Esophagus muscularis mucosa (tissue), 4 donors: ENCODE measurements around the gene MAFG. TPM values are rescaled to one million over a fixed set of nuclear protein-coding genes. Genes with fewer than 3 reads are reported as not detected.
"Not testable (repeated sequence)": the region's sequence is repeated elsewhere in the genome, so short reads cannot be mapped to it uniquely, and the experiment has no call there.

Experiments used
- DNase-seq: peaks from one replicate; pipeline ENCODE4 v3.0.0-alpha.2; 2017; ENCODE audit errors: extremely low spot score
- H3K27ac ChIP-seq, 4 donors: fragments of 200-600 bp; sonication (generic); replicated peaks in 1 of 4; 1 replicate in 3 of 4; 2 replicates in 1 of 4; pipeline ENCODE4 v1.5.1; 2016 to 2019; ENCODE audit warnings: mild to moderate bottlenecking in 1 of 4
- H3K27me3 ChIP-seq, 4 donors: fragments of 200-600 bp; sonication (generic); one replicate each; pipeline versions ENCODE4 v1.5.1 to v1.6.0; 2016 to 2019
- H3K36me3 ChIP-seq, 4 donors: fragments of 200-600 bp; sonication (generic); one replicate each; pipeline ENCODE4 v1.5.1; 2016 to 2019
- H3K4me1 ChIP-seq, 4 donors: fragments of 200-600 bp; sonication (generic); one replicate each; pipeline ENCODE4 v1.5.1; 2016 to 2019
- H3K4me3 ChIP-seq, 4 donors: fragments of 200-600 bp; sonication (generic); 1 replicate in 2 of 4; 2 replicates in 2 of 4; pipeline ENCODE4 v1.5.1; 2016 to 2019; ENCODE audit warnings: mild to moderate bottlenecking in 4 of 4, moderate library complexity in 1 of 4
- H3K9me3 ChIP-seq, 4 donors: fragments of 200-600 bp; sonication (generic); 1 replicate in 3 of 4; 2 replicates in 1 of 4; pipeline ENCODE4 v1.5.1; 2016 to 2019
- EP300 ChIP-seq: sonication (generic); formaldehyde crosslinking; IDR thresholded peaks from one replicate; pipeline ENCODE4 v1.6.1; 2017; ENCODE audit warnings: antibody characterized with exemption
- POLR2A ChIP-seq: fragments of 450-650 bp; IDR thresholded peaks from one replicate; pipeline ENCODE4 v1.6.1; 2017; ENCODE audit warnings: antibody characterized with exemption, moderate library complexity, mild to moderate bottlenecking, low read depth
- POLR2AphosphoS5 ChIP-seq, 2 donors: sonication (generic); formaldehyde crosslinking; IDR thresholded peaks; one replicate each; pipeline ENCODE4 v1.6.1; 2017; ENCODE audit warnings: antibody characterized with exemption in 2 of 2
- WGBS: methylation state at CpG from one replicate; pipeline ENCODE4 v1.1.5; 2018; 5-methylcytosine and 5-hydroxymethylcytosine counted together
- intact Hi-C: fragments of 100-400 bp; cut with DNase I; formaldehyde crosslinking; loops from one replicate; pipeline ENCODE4 v1.15.1; 2023
- total RNA-seq, 4 donors: library from RNA; depleted of rRNA; stranded (reverse); fragments of >200 nt; gene quantifications; one replicate each; pipeline versions ENCODE4 v1.1.0 to v1.2.1, GENCODE V29; 2016
- TF ChIP-seq, protein P1 (sequence below), 3 experiments: fragments of 200-600 bp in 2 of 3; fragments of 450-650 bp in 1 of 3; sonication (generic) in 2 of 3; IDR thresholded peaks; one replicate each; pipeline ENCODE4 v1.5.1; 2017 to 2019; ENCODE audit warnings: antibody characterized with exemption in 3 of 3, mild to moderate bottlenecking in 2 of 3, moderate library complexity in 1 of 3

MAFG gene
- total RNA-seq, 4 donors from 2014 or later: 23.7 to 41.7 (median 33.6) TPM

DNA sequence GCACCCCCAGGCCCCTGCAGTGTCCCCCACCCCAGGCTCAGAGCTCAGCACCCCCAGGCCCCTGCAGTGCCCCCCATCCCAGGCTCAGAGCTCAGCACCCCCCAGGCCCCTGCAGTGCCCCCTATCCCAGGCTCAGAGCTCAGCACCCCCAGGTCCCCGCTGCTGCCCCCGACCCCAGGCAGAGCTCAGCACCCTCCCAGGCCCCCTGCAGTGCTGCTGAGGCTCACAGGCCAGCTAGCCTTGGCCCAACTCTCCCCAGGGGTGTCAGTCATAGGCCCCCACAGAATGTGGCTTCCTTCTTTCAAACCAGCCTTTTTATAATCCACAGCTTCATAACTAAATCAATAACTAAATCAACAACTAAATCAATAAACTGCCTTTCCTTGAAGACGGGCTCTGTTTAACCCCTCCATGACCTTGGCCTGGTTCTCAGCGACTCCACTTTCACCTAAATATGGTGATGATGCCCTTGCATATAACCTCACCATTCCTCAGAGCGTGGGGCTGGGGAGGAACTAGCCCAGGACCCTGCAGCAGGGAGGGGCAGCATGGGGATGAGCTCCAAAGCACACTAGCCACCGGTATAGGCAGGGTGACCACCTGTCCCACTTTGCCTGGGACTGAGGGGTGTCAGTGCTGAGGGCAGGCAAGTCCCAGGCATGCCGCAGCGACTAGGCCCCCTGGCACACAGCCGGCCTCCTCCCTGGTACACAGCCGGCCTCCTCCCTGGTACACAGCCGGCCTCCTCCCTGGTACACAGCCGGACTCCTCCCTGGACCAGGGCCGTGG, 28.4 kb upstream of the MAFG start:
- DNase-seq: no peak
- peaks cover 10 to 87% (median 29%) of the 10 kb centered on the region in 4 donors for H3K27me3 ChIP-seq
- no peaks in the 10 kb centered on the region for H3K36me3 ChIP-seq
- peaks cover 12 to 20% (median 18%) of the 10 kb centered on the region in 4 donors for H3K4me1 ChIP-seq
- H3K27ac ChIP-seq: no peak overlapping the region
- 76% methylated on average over 4 of the region's 13 CpGs for WGBS
- TF ChIP-seq, protein P1, sequence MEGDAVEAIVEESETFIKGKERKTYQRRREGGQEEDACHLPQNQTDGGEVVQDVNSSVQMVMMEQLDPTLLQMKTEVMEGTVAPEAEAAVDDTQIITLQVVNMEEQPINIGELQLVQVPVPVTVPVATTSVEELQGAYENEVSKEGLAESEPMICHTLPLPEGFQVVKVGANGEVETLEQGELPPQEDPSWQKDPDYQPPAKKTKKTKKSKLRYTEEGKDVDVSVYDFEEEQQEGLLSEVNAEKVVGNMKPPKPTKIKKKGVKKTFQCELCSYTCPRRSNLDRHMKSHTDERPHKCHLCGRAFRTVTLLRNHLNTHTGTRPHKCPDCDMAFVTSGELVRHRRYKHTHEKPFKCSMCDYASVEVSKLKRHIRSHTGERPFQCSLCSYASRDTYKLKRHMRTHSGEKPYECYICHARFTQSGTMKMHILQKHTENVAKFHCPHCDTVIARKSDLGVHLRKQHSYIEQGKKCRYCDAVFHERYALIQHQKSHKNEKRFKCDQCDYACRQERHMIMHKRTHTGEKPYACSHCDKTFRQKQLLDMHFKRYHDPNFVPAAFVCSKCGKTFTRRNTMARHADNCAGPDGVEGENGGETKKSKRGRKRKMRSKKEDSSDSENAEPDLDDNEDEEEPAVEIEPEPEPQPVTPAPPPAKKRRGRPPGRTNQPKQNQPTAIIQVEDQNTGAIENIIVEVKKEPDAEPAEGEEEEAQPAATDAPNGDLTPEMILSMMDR (IDR thresholded peaks at IDR 0.05): no peak
- TF ChIP-seq POLR2A (no peak), EP300 (no peak), POLR2AphosphoS5 (IDR thresholded peaks at IDR 0.05) (no peak)
- intact Hi-C loops: loop anchor here (10.0 kb wide), 1 partner anchor 199 kb away; no protein-coding TSS in a partner anchor
- no peaks in the 10 kb centered on the region for H3K9me3 ChIP-seq
- H3K4me3 ChIP-seq: no peak overlapping the region

DNA sequence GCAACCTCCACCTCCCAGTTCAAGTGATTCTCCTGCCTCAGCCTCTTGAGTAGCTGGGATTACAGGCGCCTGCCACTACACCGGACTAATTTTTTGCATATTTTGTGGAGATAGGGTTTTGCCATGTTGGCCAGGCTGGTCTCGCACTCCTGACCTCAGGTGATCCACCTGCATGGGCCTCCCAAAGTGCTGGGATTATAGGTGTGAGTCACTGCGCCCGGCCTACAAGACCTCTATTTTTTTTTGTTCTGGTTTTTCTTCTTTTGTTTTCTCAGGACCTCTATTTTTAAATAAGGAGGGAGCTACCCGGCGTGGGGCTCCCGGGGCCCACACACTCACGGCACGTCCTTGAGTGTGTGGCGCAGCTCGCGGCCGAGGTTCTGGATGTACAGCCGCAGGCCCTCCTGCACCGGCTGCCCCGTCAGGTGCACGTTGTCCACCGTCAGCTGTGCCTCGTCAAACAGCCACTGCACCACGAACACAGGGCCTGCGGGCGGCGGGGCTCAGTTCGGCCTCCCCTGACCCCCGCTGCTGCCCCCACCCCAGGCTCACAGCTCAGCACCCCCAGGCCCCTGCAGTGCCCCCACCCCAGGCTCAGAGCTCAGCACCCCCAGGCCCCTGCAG, 27.6 kb upstream of the MAFG start:
- TF ChIP-seq POLR2A: no peak
- TF ChIP-seq EP300: no peak
- TF ChIP-seq, protein P1 (IDR thresholded peaks at IDR 0.05): no peak
- no peak for TF ChIP-seq POLR2AphosphoS5 (IDR thresholded peaks at IDR 0.05)
- H3K4me3 ChIP-seq: no peak overlapping the region
- H3K9me3 ChIP-seq: no peaks in the 10 kb centered on the region
- 85% methylated on average over 26 of the region's 26 CpGs for WGBS
- intact Hi-C loops: loop anchor here (10.0 kb wide), 1 partner anchor 200 kb away; no protein-coding TSS in a partner anchor
- no peak for DNase-seq
- peaks cover 5 to 80% (median 24%) of the 10 kb centered on the region in 4 donors for H3K27me3 ChIP-seq
- H3K4me1 ChIP-seq: peaks cover 8 to 12% (median 12%) of the 10 kb centered on the region in 4 donors
- no peak overlapping the region for H3K27ac ChIP-seq
- H3K36me3 ChIP-seq: no peaks in the 10 kb centered on the region

DNA sequence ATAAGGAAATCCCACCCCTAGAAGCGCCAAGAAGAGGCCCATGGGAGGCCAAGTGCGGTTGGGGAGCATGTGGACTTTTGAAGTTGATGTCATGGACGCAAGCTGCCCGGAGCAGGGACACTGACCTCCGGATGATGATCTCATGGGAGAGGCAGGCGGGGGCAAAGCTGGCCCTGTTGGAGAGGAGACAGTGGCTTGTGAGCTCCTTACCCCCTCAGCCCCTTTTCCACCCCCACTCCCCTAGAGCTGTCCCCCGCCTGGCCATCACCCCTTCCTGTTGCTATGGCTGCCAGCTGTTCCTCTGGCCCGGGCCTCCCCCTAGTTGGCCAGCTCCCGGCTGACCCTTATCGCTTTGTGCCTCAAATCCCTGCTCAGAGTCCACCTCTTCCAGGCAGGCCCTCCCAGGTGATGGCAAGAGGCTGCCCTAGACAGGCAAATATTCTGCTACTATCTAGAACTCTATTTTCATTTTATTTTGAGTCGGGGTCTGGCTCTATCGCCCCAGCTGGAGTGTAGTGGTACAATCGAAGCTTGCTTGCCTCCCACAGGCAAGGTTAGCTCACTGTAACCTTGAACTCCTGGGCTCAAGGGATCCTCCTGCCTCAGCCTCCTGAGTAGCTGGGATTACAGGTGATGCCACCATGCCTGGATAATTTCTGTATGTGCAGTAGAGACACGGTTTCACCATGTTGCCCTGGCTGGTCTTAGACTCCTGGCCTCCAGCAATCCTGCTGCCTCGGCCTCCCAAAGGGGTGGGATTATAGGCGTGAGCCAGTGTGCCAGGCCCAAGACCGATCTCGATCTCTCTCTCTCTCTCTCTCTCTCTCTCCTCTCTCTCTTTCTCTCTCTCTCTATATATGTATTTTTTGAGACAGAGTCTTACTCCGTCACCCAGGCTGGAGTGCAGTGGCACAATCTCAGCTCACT, 26.9 kb upstream of the MAFG start:
- H3K4me3 ChIP-seq: no peak overlapping the region
- peaks cover 4% of the 10 kb centered on the region in 4 donors for H3K4me1 ChIP-seq
- intact Hi-C loops: loop anchor here (10.0 kb wide), 1 partner anchor 200 kb away; no protein-coding TSS in a partner anchor
- TF ChIP-seq EP300: no peak
- TF ChIP-seq POLR2A: no peak
- no peak for TF ChIP-seq POLR2AphosphoS5 (IDR thresholded peaks at IDR 0.05)
- TF ChIP-seq, protein P1 (IDR thresholded peaks at IDR 0.05): no peak
- DNase-seq: no peak
- 78% methylated on average over 19 of the region's 19 CpGs for WGBS
- H3K36me3 ChIP-seq: no peaks in the 10 kb centered on the region
- peaks cover 0 to 72% (median 19%) of the 10 kb centered on the region in 4 donors for H3K27me3 ChIP-seq
- no peaks in the 10 kb centered on the region for H3K9me3 ChIP-seq
- H3K27ac ChIP-seq: no peak overlapping the region

DNA sequence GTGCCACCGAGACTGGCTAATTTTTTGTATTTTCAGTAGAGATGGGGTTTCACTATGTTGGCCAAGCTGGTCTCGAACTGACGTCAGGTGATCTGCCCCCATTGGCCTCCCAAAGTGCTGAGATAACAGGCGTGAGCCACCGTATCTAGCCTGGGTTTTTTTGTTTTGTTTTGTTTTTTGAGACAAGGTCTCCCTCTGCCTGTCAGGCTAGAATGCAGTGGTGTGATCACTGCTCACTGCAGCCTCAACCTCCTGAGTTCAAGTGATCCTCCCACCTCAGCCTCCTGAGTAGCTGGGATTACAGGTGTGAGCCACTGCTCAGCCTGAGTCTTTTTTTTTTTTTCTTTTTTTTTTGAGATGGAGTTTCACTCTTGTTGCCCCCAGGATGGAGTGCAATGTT, 25.9 kb upstream of the MAFG start:
- intact Hi-C loops: loop anchor here (10.0 kb wide), 1 partner anchor 201 kb away; no protein-coding TSS in a partner anchor
- H3K27ac ChIP-seq, DNase-seq, H3K4me1 ChIP-seq, H3K9me3 ChIP-seq, H3K36me3 ChIP-seq, H3K4me3 ChIP-seq: not testable (repeated sequence)
- 77% methylated on average over 5 of the region's 5 CpGs for WGBS
- H3K27me3 ChIP-seq: peaks cover 0 to 62% (median 10%) of the 10 kb centered on the region in 4 donors
